WTC11 (cell line): ENCODE measurements around the gene CHML. TPM values are rescaled to one million over a fixed set of nuclear protein-coding genes. Genes with fewer than 3 reads are reported as not detected.

Experiments
- ATAC-seq: fragments of 200-7000 bp; cut with Tn5 transposase; 2 replicates; pipeline ENCODE4 v1.10.0; 2021; ENCODE audit warnings: mild to moderate bottlenecking, moderate library complexity
- CTCF ChIA-PET: fragments of 300-600 bp; sonication (Branson Sonifier 250); formaldehyde crosslinking; loops from one replicate; lab custom pipeline; 2021; ENCODE audit warnings: antibody characterized with exemption; lab: Charles Lee
- POLR2A ChIA-PET: fragments of 350-600 bp; sonication (Branson Sonifier 250); formaldehyde crosslinking; loops from one replicate; lab custom pipeline; 2021; ENCODE audit warnings: antibody characterized with exemption; lab: Charles Lee
- DNase-seq: peaks from one replicate; pipeline ENCODE4 v3.0.0; 2021; ENCODE audit warnings: low spot score
- H3K27ac Mint-ChIP-seq: 2 replicates; pipeline ENCODE4 v1.8.0; 2021; ENCODE audit warnings: mixed read lengths
- H3K27me3 Mint-ChIP-seq: 2 replicates; pipeline ENCODE4 v1.8.0; 2021; ENCODE audit warnings: low read depth, mild to moderate bottlenecking, moderate library complexity, mixed read lengths
- H3K36me3 Mint-ChIP-seq: 2 replicates; pipeline ENCODE4 v1.8.0; 2021; ENCODE audit warnings: mixed read lengths
- H3K4me1 Mint-ChIP-seq: 2 replicates; pipeline ENCODE4 v1.8.0; 2022; ENCODE audit warnings: mixed read lengths
- H3K4me3 Mint-ChIP-seq: 2 replicates; pipeline ENCODE4 v1.8.0; 2021; ENCODE audit warnings: mild to moderate bottlenecking, moderate library complexity, mixed read lengths
- H3K9me3 Mint-ChIP-seq: 2 replicates; pipeline ENCODE4 v1.8.0; 2021; ENCODE audit warnings: mixed read lengths
- ATF1 ChIP-seq: sonication (generic); formaldehyde crosslinking; IDR thresholded peaks from 2 replicates; pipeline ENCODE4 v1.8.1; 2023; ENCODE audit warnings: mild to moderate bottlenecking, moderate library complexity, missing genetic modification reagents
- CTCF ChIP-seq: fragments of 200-600 bp; IDR thresholded peaks from 2 replicates; pipeline ENCODE4 v1.8.0; 2022; ENCODE audit warnings: antibody characterized with exemption
- E2F5 ChIP-seq: sonication (generic); formaldehyde crosslinking; IDR thresholded peaks from 2 replicates; pipeline ENCODE4 v1.8.1; 2022; ENCODE audit warnings: mild to moderate bottlenecking, moderate library complexity, missing genetic modification reagents
- FOXJ3 ChIP-seq: sonication (generic); formaldehyde crosslinking; IDR thresholded peaks from 2 replicates; pipeline ENCODE4 v1.9.0; 2021; ENCODE audit warnings: missing genetic modification reagents, mild to moderate bottlenecking, borderline replicate concordance
- IRF2 ChIP-seq: sonication (generic); formaldehyde crosslinking; IDR thresholded peaks from 2 replicates; pipeline ENCODE4 v1.8.0; 2022; ENCODE audit warnings: low read depth, missing genetic modification reagents, borderline replicate concordance
- MYBL2 ChIP-seq: sonication (generic); formaldehyde crosslinking; IDR thresholded peaks from 2 replicates; pipeline ENCODE4 v1.8.1; 2023; ENCODE audit warnings: mild to moderate bottlenecking, moderate library complexity, missing genetic modification reagents
- NFYB ChIP-seq: sonication (generic); formaldehyde crosslinking; conservative IDR thresholded peaks from 2 replicates; pipeline ENCODE4 v1.8.0; 2022; ENCODE audit warnings: low read depth, missing genetic modification reagents
- SOX15 ChIP-seq: fragments of 250-450 bp; sonication (Bioruptor Pico); IDR thresholded peaks from 2 replicates; pipeline ENCODE4 v1.9.0; 2021; ENCODE audit warnings: mild to moderate bottlenecking
- SP1 ChIP-seq: sonication (generic); formaldehyde crosslinking; conservative IDR thresholded peaks from 2 replicates; pipeline ENCODE4 v1.8.1; 2022; ENCODE audit warnings: missing genetic modification reagents
- ZNF138 ChIP-seq: sonication (generic); formaldehyde crosslinking; conservative IDR thresholded peaks from 2 replicates; pipeline ENCODE4 v1.8.1; 2022; ENCODE audit warnings: mild to moderate bottlenecking, moderate library complexity, missing genetic modification reagents
- ZNF263 ChIP-seq: sonication (generic); formaldehyde crosslinking; IDR thresholded peaks from 2 replicates; pipeline ENCODE4 v1.8.1; 2022; ENCODE audit warnings: low read depth, mild to moderate bottlenecking, moderate library complexity, missing genetic modification reagents
- total RNA-seq: library from RNA; stranded (reverse); gene quantifications from 3 replicates; pipeline ENCODE4 v1.2.3, GENCODE V29; 2021
- TF ChIP-seq, protein P1 (sequence below): sonication (generic); formaldehyde crosslinking; IDR thresholded peaks from 2 replicates; pipeline ENCODE4 v1.8.0; 2022; ENCODE audit warnings: missing genetic modification reagents
- TF ChIP-seq, protein P2 (sequence below): fragments of 250-450 bp; sonication (Bioruptor Pico); IDR thresholded peaks from 2 replicates; pipeline ENCODE4 v1.9.0; 2021; ENCODE audit warnings: mild to moderate bottlenecking, borderline replicate concordance
- TF ChIP-seq, protein P3 (sequence below): sonication (generic); formaldehyde crosslinking; IDR thresholded peaks from 2 replicates; pipeline ENCODE4 v1.8.0; 2022; ENCODE audit warnings: mild to moderate bottlenecking, missing genetic modification reagents

Gene CHML
- total RNA-seq, 1 experiment from 2014 or later: 53.5 TPM

DNA sequence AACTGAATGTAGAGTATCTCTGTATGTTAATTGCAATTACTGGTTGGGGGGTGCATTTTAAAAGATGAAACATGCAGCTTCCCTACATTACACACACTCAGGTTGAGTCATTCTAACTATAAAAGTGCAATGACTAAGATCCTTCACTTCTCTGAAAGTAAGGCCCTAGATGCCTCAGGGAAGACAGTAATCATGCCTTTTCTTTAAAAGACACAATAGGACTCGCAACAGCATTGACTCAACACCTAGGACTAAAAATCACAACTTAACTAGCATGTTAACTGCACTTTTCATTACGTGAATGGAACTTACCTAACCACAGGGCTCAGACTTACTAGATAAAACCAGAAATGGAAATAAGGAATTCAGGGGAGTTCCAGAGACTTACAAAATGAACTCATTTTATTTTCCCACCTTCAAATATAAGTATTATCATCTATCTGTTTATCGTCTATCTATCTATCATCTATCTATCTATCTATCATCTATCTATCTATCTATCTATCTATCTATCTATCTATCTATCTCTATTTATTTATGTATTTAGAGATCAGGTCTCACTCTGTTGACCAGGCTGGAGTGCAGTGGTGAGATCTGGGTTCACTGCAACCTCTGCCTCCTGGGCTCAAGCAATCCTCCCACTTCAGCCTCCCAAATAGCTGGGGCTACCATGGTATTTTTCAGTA, 47.8 kb downstream of the CHML start (continued):
- no peak for TF ChIP-seq E2F5 (CRISPR knock-in tag)
- TF ChIP-seq SP1 (CRISPR knock-in tag): no peak
- no peak for TF ChIP-seq MYBL2 (CRISPR knock-in tag)
- no peak for TF ChIP-seq IRF2 (CRISPR knock-in tag)
- no peak for TF ChIP-seq SOX15 (CRISPR knock-in tag)

DNA sequence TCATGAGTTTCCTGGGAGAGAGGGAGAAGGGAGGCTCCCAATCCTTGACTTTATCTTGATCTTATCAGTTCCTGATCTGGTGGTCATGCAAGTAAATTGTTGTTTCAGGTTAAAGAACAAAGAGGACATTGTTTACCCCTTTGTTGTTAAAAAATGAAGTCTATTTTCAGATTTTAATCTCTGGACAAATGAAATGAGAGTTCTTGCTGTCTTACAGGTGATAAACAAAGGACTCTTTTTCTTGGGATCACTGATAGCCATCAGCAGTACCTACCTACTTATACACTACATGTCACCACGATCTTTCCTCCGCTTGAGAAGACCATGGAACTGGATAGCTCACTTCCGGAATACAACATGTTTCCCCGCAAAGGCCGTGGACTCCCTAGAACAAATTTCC, 48.4 kb downstream of the CHML start:
- ChIA-PET POLR2A (no interaction called here), CTCF (interaction anchor here (1.0 to 1.2 kb wide), 2 partner anchors 13 to 20 kb away, joined by 3 to 5 read pairs; no protein-coding TSS in a partner anchor)
- Mint-ChIP-seq H3K27ac (no peak overlapping the region), H3K36me3 (no peaks in the 10 kb centered on the region), H3K4me1 (no peaks in the 10 kb centered on the region), H3K27me3 (no peaks in the 10 kb centered on the region), H3K4me3 (no peak overlapping the region), H3K9me3 (no peaks in the 10 kb centered on the region)
- ATAC-seq (no peak), DNase-seq (no peak)
- TF ChIP-seq FOXJ3 (CRISPR knock-in tag): no peak
- TF ChIP-seq NFYB (CRISPR knock-in tag): no peak
- no peak for TF ChIP-seq ZNF138 (CRISPR knock-in tag)
- TF ChIP-seq ATF1 (CRISPR knock-in tag): no peak
- no peak for TF ChIP-seq ZNF263 (CRISPR knock-in tag)
- no peak for TF ChIP-seq IRF2 (CRISPR knock-in tag)
- TF ChIP-seq, protein P1, sequence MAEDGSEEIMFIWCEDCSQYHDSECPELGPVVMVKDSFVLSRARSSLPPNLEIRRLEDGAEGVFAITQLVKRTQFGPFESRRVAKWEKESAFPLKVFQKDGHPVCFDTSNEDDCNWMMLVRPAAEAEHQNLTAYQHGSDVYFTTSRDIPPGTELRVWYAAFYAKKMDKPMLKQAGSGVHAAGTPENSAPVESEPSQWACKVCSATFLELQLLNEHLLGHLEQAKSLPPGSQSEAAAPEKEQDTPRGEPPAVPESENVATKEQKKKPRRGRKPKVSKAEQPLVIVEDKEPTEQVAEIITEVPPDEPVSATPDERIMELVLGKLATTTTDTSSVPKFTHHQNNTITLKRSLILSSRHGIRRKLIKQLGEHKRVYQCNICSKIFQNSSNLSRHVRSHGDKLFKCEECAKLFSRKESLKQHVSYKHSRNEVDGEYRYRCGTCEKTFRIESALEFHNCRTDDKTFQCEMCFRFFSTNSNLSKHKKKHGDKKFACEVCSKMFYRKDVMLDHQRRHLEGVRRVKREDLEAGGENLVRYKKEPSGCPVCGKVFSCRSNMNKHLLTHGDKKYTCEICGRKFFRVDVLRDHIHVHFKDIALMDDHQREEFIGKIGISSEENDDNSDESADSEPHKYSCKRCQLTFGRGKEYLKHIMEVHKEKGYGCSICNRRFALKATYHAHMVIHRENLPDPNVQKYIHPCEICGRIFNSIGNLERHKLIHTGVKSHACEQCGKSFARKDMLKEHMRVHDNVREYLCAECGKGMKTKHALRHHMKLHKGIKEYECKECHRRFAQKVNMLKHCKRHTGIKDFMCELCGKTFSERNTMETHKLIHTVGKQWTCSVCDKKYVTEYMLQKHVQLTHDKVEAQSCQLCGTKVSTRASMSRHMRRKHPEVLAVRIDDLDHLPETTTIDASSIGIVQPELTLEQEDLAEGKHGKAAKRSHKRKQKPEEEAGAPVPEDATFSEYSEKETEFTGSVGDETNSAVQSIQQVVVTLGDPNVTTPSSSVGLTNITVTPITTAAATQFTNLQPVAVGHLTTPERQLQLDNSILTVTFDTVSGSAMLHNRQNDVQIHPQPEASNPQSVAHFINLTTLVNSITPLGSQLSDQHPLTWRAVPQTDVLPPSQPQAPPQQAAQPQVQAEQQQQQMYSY: no peak
- TF ChIP-seq, protein P2, sequence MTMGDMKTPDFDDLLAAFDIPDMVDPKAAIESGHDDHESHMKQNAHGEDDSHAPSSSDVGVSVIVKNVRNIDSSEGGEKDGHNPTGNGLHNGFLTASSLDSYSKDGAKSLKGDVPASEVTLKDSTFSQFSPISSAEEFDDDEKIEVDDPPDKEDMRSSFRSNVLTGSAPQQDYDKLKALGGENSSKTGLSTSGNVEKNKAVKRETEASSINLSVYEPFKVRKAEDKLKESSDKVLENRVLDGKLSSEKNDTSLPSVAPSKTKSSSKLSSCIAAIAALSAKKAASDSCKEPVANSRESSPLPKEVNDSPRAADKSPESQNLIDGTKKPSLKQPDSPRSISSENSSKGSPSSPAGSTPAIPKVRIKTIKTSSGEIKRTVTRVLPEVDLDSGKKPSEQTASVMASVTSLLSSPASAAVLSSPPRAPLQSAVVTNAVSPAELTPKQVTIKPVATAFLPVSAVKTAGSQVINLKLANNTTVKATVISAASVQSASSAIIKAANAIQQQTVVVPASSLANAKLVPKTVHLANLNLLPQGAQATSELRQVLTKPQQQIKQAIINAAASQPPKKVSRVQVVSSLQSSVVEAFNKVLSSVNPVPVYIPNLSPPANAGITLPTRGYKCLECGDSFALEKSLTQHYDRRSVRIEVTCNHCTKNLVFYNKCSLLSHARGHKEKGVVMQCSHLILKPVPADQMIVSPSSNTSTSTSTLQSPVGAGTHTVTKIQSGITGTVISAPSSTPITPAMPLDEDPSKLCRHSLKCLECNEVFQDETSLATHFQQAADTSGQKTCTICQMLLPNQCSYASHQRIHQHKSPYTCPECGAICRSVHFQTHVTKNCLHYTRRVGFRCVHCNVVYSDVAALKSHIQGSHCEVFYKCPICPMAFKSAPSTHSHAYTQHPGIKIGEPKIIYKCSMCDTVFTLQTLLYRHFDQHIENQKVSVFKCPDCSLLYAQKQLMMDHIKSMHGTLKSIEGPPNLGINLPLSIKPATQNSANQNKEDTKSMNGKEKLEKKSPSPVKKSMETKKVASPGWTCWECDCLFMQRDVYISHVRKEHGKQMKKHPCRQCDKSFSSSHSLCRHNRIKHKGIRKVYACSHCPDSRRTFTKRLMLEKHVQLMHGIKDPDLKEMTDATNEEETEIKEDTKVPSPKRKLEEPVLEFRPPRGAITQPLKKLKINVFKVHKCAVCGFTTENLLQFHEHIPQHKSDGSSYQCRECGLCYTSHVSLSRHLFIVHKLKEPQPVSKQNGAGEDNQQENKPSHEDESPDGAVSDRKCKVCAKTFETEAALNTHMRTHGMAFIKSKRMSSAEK: no peak
- TF ChIP-seq, protein P3, sequence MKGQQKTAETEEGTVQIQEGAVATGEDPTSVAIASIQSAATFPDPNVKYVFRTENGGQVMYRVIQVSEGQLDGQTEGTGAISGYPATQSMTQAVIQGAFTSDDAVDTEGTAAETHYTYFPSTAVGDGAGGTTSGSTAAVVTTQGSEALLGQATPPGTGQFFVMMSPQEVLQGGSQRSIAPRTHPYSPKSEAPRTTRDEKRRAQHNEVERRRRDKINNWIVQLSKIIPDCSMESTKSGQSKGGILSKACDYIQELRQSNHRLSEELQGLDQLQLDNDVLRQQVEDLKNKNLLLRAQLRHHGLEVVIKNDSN (CRISPR knock-in tag): no peak
- TF ChIP-seq CTCF: no peak
